Thyroid gland (tissue), 4 donors: Measurements from ENCODE around the gene SMIM22.

Experiments
- CTCF ChIP-seq, 6 experiments: fragments of 200-600 bp in 3 of 6; fragments of 450-650 bp in 3 of 6; sonication (generic) in 3 of 6; IDR thresholded peaks; one replicate each; pipeline ENCODE4 v1.5.1; 2016 to 2019; ENCODE audit warnings: antibody characterized with exemption in 6 of 6, mild to moderate bottlenecking in 2 of 6, inconsistent platforms in 1 of 6, moderate library complexity in 1 of 6
- POLR2A ChIP-seq, 2 donors: fragments of 450-650 bp; IDR thresholded peaks; one replicate each; pipeline ENCODE4 v1.6.1; 2017; ENCODE audit warnings: antibody characterized with exemption in 2 of 2, mild to moderate bottlenecking in 2 of 2, moderate library complexity in 1 of 2

- TF ChIP-seq CTCF (IDR thresholded peaks at IDR 0.05) (no peak), POLR2A (IDR thresholded peaks at IDR 0.05) (no peak)
Observed at GRCh38 chr16:4839942-4840341, 44.8 kb downstream of the SMIM22 start.
